CD4-positive, alpha-beta memory T cell (primary cell): ENCODE measurements around the gene ST6GALNAC5. TPM values are rescaled to one million over a fixed set of nuclear protein-coding genes. Genes with fewer than 3 reads are reported as not detected.
"Not testable (repeated sequence)": the region's sequence is repeated elsewhere in the genome, so short reads cannot be mapped to it uniquely, and the experiment has no call there.

Experiments used
- CTCF ChIA-PET: fragments of 350-600 bp; sonication (Branson Sonifier 250); formaldehyde crosslinking; loops from one replicate; lab custom pipeline; 2021; ENCODE audit warnings: inconsistent platforms; ENCODE audit not compliant: partially characterized antibody; lab: Charles Lee
- POLR2A ChIA-PET: fragments of 350-600 bp; sonication (Branson Sonifier 250); formaldehyde crosslinking; loops from one replicate; lab custom pipeline; 2021; ENCODE audit not compliant: partially characterized antibody; lab: Charles Lee
- DNase-seq, 5 donors: peaks; one replicate each; pipeline versions ENCODE4 v3.0.0 to v3.0.0-alpha.2; 2020 to 2022; ENCODE audit warnings: mixed read lengths in 1 of 5
- H3K27ac ChIP-seq: one replicate; pipeline ENCODE4 v1.7.0; 2013; ENCODE audit warnings: low read depth, low read length
- H3K27me3 ChIP-seq: 2 replicates; pipeline ENCODE4 v1.7.0; 2013; ENCODE audit warnings: mild to moderate bottlenecking, low read length, moderate library complexity; ENCODE audit not compliant: insufficient read depth
- H3K36me3 ChIP-seq: 2 replicates; pipeline ENCODE4 v1.7.0; 2013; ENCODE audit warnings: mild to moderate bottlenecking, low read length, moderate library complexity; ENCODE audit not compliant: insufficient read depth
- H3K4me1 ChIP-seq: 2 replicates; pipeline ENCODE4 v1.7.0; 2013; ENCODE audit warnings: mild to moderate bottlenecking, low read length, moderate library complexity; ENCODE audit not compliant: insufficient read depth
- H3K4me3 ChIP-seq, 2 donors: one replicate each; pipeline ENCODE4 v1.7.0; 2013; ENCODE audit warnings: low read length in 2 of 2, mild to moderate bottlenecking in 1 of 2
- H3K9me3 ChIP-seq, 2 donors: one replicate each; pipeline ENCODE4 v1.7.0; 2013; ENCODE audit warnings: low read length in 2 of 2, control low read depth in 1 of 2; ENCODE audit not compliant: control insufficient read depth in 1 of 2
- H3K27ac Mint-ChIP-seq, 7 donors: one replicate each; pipeline ENCODE4 v1.8.0; 2020 to 2021; ENCODE audit warnings: mixed read lengths in 7 of 7, mild to moderate bottlenecking in 6 of 7, inconsistent platforms in 3 of 7, moderate library complexity in 3 of 7
- H3K27me3 Mint-ChIP-seq, 2 donors: one replicate each; pipeline ENCODE4 v1.8.0; 2020 to 2021; ENCODE audit warnings: mixed read lengths in 2 of 2
- H3K36me3 Mint-ChIP-seq, 2 donors: one replicate each; pipeline ENCODE4 v1.8.0; 2020 to 2021; ENCODE audit warnings: mixed read lengths in 2 of 2, inconsistent platforms in 1 of 2, mild to moderate bottlenecking in 1 of 2
- H3K4me1 Mint-ChIP-seq, 4 donors: one replicate each; pipeline ENCODE4 v1.8.0; 2020 to 2021; ENCODE audit warnings: mixed read lengths in 4 of 4, mild to moderate bottlenecking in 1 of 4
- H3K4me3 Mint-ChIP-seq, 8 donors: one replicate each; pipeline ENCODE4 v1.8.0; 2020 to 2021; ENCODE audit warnings: mixed read lengths in 8 of 8, mild to moderate bottlenecking in 7 of 8, moderate library complexity in 6 of 8, inconsistent platforms in 3 of 8
- H3K9me3 Mint-ChIP-seq, 8 donors: one replicate each; pipeline ENCODE4 v1.8.0; 2020 to 2021; ENCODE audit warnings: mixed read lengths in 8 of 8, mild to moderate bottlenecking in 5 of 8, inconsistent platforms in 3 of 8, moderate library complexity in 1 of 8
- intact Hi-C: fragments of 100-400 bp; cut with micrococcal nuclease; formaldehyde crosslinking; loops from one replicate; pipeline ENCODE4 v1.15.1; 2023
- polyA plus RNA-seq, 2 donors: library from polyadenylated mRNA; unstranded; fragments of 300-500 nt; fragmentation: Illumina TruSeq; gene quantifications; one replicate each; pipeline ENCODE4 v1.2.3, GENCODE V29; 2021
- total RNA-seq, 2 experiments: library from RNA; stranded (reverse); gene quantifications; one replicate each; pipeline ENCODE4 v1.2.3, GENCODE V29; 2021

Gene ST6GALNAC5
- total and polyA plus RNA-seq, 4 experiments from 2014 or later: 0.10 TPM; not detected in 3

DNA sequence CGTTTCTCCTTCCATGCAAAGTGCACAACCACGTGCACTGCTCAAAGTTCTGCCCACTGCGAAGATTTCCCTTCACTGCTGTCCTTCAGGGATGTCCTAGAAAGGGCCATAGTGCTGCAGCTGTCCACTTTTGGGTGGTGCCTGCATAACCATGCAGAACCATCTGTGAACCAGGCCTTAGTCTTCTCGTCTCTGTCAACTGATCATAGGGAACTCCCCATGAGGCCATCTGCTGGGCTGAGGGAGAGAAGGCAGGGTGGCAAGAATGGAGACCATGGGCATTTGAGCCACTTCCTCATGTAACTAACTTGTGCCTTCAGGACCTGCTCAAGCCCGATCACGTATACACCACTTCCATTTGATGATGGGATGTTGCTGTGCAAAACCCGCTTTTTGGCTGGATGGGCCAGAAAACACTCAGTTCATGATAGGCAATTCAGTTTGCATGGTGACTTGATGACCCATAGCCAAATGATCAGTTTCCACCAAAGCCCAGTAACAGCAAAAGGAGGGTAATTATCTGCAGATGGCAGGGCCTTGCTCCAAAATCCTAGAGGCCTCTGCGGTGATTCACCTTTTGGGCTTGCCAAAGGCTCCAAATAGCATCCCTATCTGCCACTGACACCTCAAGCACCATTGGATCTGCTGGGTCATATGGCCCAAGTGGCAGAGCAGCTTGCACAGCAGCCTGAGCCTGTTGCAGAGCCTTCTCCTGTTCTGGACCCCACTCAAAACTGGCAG is 9.5 kb downstream of the ST6GALNAC5 start:
- H3K27ac ChIP-seq: no peak overlapping the region
- Mint-ChIP-seq H3K27me3 (peaks cover 2 to 4% of the 10 kb centered on the region in 2 donors), H3K4me1 (no peaks in the 10 kb centered on the region), H3K36me3 (no peaks in the 10 kb centered on the region), H3K9me3 (peaks cover 0 to 6% (median 0%) of the 10 kb centered on the region in 8 donors), H3K4me3 (no peak overlapping the region), H3K27ac (no peak overlapping the region)
- no peaks in the 10 kb centered on the region for H3K9me3 ChIP-seq
- H3K4me1 ChIP-seq: no peaks in the 10 kb centered on the region
- no peak for DNase-seq
- H3K36me3 ChIP-seq: no peaks in the 10 kb centered on the region
- no peak overlapping the region for H3K4me3 ChIP-seq
- H3K27me3 ChIP-seq: no peaks in the 10 kb centered on the region
- intact Hi-C loops: no loop called here
- ChIA-PET POLR2A (no interaction called here), CTCF (no interaction called here)

DNA sequence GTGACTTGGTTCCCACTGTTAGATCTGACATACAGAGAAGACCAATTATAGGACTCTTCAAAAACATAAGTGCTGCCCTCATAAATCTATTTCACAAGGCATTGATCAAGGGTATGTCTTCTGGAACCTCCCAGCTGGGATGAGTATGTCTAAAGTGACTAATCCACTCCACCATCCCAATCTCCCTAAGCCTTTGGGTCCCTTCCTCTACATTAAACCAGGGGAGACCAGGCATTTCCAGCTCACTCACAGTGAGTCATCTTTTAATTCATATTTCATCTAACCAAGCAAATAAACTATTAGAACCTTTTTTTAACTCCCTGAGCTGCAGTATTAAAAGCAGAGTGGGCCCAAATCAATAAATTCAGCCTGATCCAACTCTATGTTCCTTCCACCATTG is 11.7 kb downstream of the ST6GALNAC5 start:
- H3K27me3 Mint-ChIP-seq, H3K36me3 Mint-ChIP-seq, H3K4me1 ChIP-seq, intact Hi-C loops, H3K9me3 ChIP-seq, H3K27ac Mint-ChIP-seq, H3K9me3 Mint-ChIP-seq, CTCF ChIA-PET, H3K27ac ChIP-seq, H3K27me3 ChIP-seq, POLR2A ChIA-PET, DNase-seq, H3K4me3 ChIP-seq, H3K4me3 Mint-ChIP-seq, H3K36me3 ChIP-seq, H3K4me1 Mint-ChIP-seq: not testable (repeated sequence)

DNA sequence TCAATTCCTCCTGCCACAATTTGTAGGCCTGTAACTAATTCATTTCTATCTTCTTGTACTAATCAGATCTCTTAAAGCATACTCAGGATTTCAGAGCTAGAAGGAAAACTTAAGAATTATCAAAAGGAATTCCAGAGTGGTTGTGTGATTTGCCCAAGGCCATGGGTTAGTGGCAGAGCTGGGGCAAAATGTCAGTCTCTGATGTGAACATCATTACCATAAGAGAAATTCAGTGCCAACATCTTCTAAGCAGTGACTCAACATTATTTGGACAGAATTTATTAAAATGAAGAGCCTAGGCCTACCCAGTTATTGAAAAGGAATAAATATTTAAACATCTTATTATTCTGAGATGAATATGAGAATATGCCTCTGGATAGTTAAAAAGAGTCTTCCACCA is 14.5 kb downstream of the ST6GALNAC5 start:
- H3K4me3 Mint-ChIP-seq: no peak overlapping the region
- intact Hi-C loops: no loop called here
- DNase-seq: no peak
- no peak overlapping the region for H3K4me3 ChIP-seq
- H3K27me3 ChIP-seq: no peaks in the 10 kb centered on the region
- no peaks in the 10 kb centered on the region for H3K4me1 Mint-ChIP-seq
- no peaks in the 10 kb centered on the region for H3K4me1 ChIP-seq
- H3K9me3 ChIP-seq: no peaks in the 10 kb centered on the region
- H3K27me3 Mint-ChIP-seq: peaks cover 0 to 2% of the 10 kb centered on the region in 2 donors
- H3K9me3 Mint-ChIP-seq: peaks cover 0 to 4% (median 0%) of the 10 kb centered on the region in 8 donors
- H3K27ac Mint-ChIP-seq: no peak overlapping the region
- no peak overlapping the region for H3K27ac ChIP-seq
- no peaks in the 10 kb centered on the region for H3K36me3 Mint-ChIP-seq
- ChIA-PET POLR2A (no interaction called here), CTCF (no interaction called here)
- H3K36me3 ChIP-seq: no peaks in the 10 kb centered on the region

DNA sequence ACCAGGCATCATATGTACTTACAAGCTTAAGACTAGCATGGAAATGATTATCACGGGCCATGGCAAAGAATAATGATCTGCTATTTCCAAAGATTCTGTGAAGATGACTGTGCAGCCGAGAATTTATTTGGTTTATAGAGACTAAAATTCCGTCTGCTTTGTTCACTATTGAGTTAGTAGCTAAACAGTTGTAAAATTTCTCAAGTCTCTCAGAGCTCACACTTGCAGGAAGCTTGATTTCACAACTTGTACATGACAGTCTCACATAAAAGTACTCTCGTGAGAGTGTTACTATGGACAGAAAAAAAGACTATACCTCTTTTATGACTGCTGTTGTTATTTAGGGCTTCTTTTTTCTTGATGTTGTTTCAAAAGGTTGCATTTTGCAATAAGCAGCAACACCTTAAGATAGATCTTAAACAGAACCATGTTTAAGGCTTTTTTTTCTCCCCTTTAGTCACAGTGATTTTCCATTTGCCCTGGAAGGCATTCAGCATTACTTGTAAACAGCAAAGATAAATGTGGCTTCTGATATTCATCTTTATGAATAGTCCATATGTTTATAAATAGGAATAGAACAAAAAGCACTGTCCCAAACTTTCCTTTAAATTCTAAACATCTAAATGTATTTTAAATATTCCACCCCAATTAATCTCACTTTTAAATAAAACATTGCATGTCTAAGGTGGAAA is 24.8 kb downstream of the ST6GALNAC5 start:
- Mint-ChIP-seq H3K4me1 (no peaks in the 10 kb centered on the region), H3K4me3 (no peak overlapping the region), H3K27ac (no peak overlapping the region), H3K27me3 (peaks cover 0 to 3% of the 10 kb centered on the region in 2 donors), H3K9me3 (peaks cover 0 to 2% (median 0%) of the 10 kb centered on the region in 8 donors), H3K36me3 (no peaks in the 10 kb centered on the region)
- H3K4me1 ChIP-seq: no peaks in the 10 kb centered on the region
- intact Hi-C loops: no loop called here
- H3K9me3 ChIP-seq: no peaks in the 10 kb centered on the region
- POLR2A ChIA-PET: no interaction called here
- H3K27me3 ChIP-seq: no peaks in the 10 kb centered on the region
- no peak overlapping the region for H3K4me3 ChIP-seq
- CTCF ChIA-PET: no interaction called here
- DNase-seq: no peak
- H3K36me3 ChIP-seq: no peaks in the 10 kb centered on the region
- no peak overlapping the region for H3K27ac ChIP-seq

DNA sequence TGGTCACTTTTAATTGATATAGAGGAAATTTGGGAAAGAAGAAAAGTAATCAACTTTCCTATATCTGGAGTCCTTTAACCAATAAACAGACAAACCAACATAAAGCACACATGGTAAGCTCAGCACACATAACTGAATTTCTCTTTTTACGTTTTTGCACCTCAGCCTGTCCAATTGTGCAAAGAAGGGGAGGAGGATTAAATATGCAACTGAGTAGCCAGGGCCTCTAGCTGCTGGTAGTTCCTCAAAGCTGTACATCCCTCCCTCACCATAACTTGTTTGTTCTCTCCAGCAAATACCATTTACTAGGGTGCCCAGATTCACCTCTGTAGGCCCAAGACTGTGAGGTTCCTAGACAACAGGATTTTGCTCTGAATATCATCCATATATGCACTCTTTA is 25.4 kb downstream of the ST6GALNAC5 start:
- no peaks in the 10 kb centered on the region for H3K9me3 ChIP-seq
- no peak overlapping the region for H3K4me3 ChIP-seq
- H3K4me3 Mint-ChIP-seq: no peak overlapping the region
- intact Hi-C loops: no loop called here
- H3K27me3 ChIP-seq: no peaks in the 10 kb centered on the region
- peaks cover 0 to 3% of the 10 kb centered on the region in 2 donors for H3K27me3 Mint-ChIP-seq
- H3K4me1 Mint-ChIP-seq: no peaks in the 10 kb centered on the region
- ChIA-PET POLR2A (no interaction called here), CTCF (no interaction called here)
- no peaks in the 10 kb centered on the region for H3K36me3 Mint-ChIP-seq
- H3K36me3 ChIP-seq: no peaks in the 10 kb centered on the region
- H3K27ac ChIP-seq: no peak overlapping the region
- no peak overlapping the region for H3K27ac Mint-ChIP-seq
- DNase-seq: no peak
- peaks cover 0 to 2% (median 0%) of the 10 kb centered on the region in 8 donors for H3K9me3 Mint-ChIP-seq
- no peaks in the 10 kb centered on the region for H3K4me1 ChIP-seq

DNA sequence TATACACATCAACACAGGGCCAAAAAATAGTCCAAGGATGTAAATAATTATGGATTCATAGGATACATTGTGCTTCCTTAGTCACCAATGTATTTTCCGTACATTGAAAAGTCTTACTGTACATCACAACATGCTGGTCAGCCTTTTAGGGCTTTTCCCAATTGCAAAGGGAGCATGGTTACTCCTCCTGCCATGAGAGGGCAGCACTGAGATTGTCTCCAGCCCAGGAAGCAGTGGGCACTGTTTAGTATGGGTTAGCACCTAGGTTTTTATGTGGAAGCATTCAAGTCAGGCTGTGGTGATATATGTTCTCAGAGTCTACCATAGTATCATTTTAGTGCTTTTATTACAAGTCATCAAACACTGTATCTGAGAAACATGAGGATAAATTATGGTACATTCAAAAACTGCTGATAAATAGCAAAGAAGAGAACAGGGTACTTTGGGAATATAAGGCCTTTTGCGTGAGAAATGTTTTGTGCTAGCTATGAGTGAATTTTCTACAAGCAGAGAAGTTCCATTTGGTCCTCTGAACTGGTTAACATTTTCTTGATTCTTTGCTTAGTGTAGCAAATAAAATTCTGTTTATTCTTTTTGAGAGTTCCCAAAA is 34.0 kb downstream of the ST6GALNAC5 start:
- H3K9me3 ChIP-seq: no peaks in the 10 kb centered on the region
- Mint-ChIP-seq H3K36me3 (no peaks in the 10 kb centered on the region), H3K27ac (no peak overlapping the region), H3K9me3 (peaks cover 0 to 4% (median 0%) of the 10 kb centered on the region in 8 donors), H3K4me3 (no peak overlapping the region), H3K4me1 (no peaks in the 10 kb centered on the region), H3K27me3 (peaks cover 0 to 2% of the 10 kb centered on the region in 2 donors)
- no peak overlapping the region for H3K27ac ChIP-seq
- H3K27me3 ChIP-seq: no peaks in the 10 kb centered on the region
- intact Hi-C loops: loop anchor here (1.0 to 2.0 kb wide), 3 partner anchors 225 to 747 kb away; no protein-coding TSS in a partner anchor
- peak in 4 of 5 donors; percentile 10 to 19 (median 16) for DNase-seq
- no peaks in the 10 kb centered on the region for H3K36me3 ChIP-seq
- ChIA-PET POLR2A (no interaction called here), CTCF (no interaction called here)
- no peak overlapping the region for H3K4me3 ChIP-seq
- H3K4me1 ChIP-seq: no peaks in the 10 kb centered on the region

DNA sequence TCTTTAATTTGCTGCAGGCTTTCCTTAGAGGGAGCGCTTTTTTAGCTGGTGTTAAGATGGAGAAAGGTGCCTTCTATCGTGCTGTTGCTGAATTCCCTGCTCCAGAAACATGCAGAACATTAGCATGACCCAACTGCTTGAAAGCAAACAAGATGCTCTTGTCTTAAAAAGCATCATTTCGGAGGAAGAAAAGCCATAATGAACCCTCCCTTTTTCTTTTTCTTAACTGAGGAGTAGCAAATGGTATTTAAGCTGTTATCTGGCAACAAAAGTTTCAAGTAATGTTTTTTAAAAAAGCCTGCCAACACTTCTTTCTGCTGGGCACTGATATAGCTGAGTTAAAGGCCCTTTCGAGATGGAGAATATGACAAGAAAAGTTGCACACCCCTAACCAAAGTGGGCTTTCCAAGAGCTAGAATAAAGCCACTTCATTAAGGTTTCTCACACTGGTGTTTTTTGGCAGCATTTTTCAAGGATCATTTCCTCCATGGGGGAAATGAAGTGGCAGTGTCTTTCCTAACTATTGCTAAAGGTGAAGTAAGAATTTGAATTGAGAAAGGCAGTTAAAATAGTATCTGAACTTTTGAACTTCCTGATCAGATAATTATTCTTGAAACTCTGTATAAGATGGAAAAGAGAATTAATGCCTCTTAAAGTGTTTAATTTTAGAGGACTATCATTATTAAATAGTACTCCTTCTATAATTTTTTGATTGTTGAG is 38.8 kb downstream of the ST6GALNAC5 start:
- no peaks in the 10 kb centered on the region for H3K27me3 ChIP-seq
- CTCF ChIA-PET: no interaction called here
- Mint-ChIP-seq H3K36me3 (no peaks in the 10 kb centered on the region), H3K27me3 (peaks cover 0 to 3% of the 10 kb centered on the region in 2 donors), H3K9me3 (no peaks in the 10 kb centered on the region), H3K4me3 (no peak overlapping the region), H3K4me1 (no peaks in the 10 kb centered on the region), H3K27ac (no peak overlapping the region)
- H3K36me3 ChIP-seq: no peaks in the 10 kb centered on the region
- no peak for DNase-seq
- intact Hi-C loops: loop anchor here (5.0 kb wide), 1 partner anchor 1206 kb away; no protein-coding TSS in a partner anchor
- H3K9me3 ChIP-seq: no peaks in the 10 kb centered on the region
- POLR2A ChIA-PET: no interaction called here
- H3K4me3 ChIP-seq: no peak overlapping the region
- H3K4me1 ChIP-seq: no peaks in the 10 kb centered on the region
- no peak overlapping the region for H3K27ac ChIP-seq
